HEK293 (cell line): ENCODE measurements around the gene USP21.

Experiments used
- CTCF ChIA-PET: fragments of 350-600 bp; formaldehyde crosslinking; extraction: SDS; loops from one replicate; lab custom pipeline; 2021; ENCODE audit warnings: antibody characterized with exemption; lab: Yijun Ruan, JAX
- POLR2A ChIA-PET: fragments of 300-600 bp; formaldehyde crosslinking; extraction: SDS; loops from one replicate; lab custom pipeline; 2020; ENCODE audit warnings: antibody characterized with exemption, inconsistent platforms; lab: Yijun Ruan, JAX
- H3K27ac ChIP-seq: fragments of 200-500 bp; sonication (Bioruptor generic); 2 replicates; pipeline ENCODE4 v1.5.1; 2014; ENCODE audit warnings: low read depth, low read length, control low read depth, inconsistent platforms; ENCODE audit errors: extremely low read depth
- H3K36me3 ChIP-seq, 2 experiments: fragments of 200-500 bp in 1 of 2; sonication (Bioruptor generic) in 1 of 2; 1 replicate in 1 of 2; 2 replicates in 1 of 2; pipeline ENCODE4 v1.5.1; 2014 to 2017; ENCODE audit warnings: inconsistent platforms in 2 of 2, low read length in 2 of 2; ENCODE audit not compliant: control insufficient read depth in 2 of 2, insufficient read depth in 1 of 2
- H3K4me1 ChIP-seq: fragments of 200-500 bp; sonication (Bioruptor generic); 2 replicates; pipeline ENCODE4 v1.5.1; 2014; ENCODE audit warnings: mild to moderate bottlenecking, low read length, inconsistent platforms; ENCODE audit not compliant: control insufficient read depth, insufficient read depth
- H3K4me3 ChIP-seq: 2 replicates; pipeline ENCODE4 v1.5.1; 2011; ENCODE audit warnings: low read depth, mild to moderate bottlenecking, control low read depth, low read length, moderate library complexity
- H3K9me3 ChIP-seq: fragments of 200-500 bp; sonication (Bioruptor generic); 2 replicates; pipeline ENCODE4 v1.5.1; 2014; ENCODE audit warnings: low read depth, low read length, inconsistent platforms; ENCODE audit not compliant: control insufficient read depth, insufficient read depth
- BCL6B ChIP-seq: fragments of 450-650 bp; formaldehyde crosslinking; IDR thresholded peaks from 2 replicates; pipeline ENCODE4 v1.5.1; 2017; ENCODE audit warnings: missing biosample characterization, missing genetic modification characterization
- GFI1B ChIP-seq: fragments of 450-650 bp; formaldehyde crosslinking; IDR thresholded peaks from 2 replicates; pipeline ENCODE4 v1.5.1; 2016; ENCODE audit warnings: missing biosample characterization, missing genetic modification characterization
- GLI2 ChIP-seq: fragments of 450-650 bp; formaldehyde crosslinking; IDR thresholded peaks from 2 replicates; pipeline ENCODE4; 2017; ENCODE audit warnings: missing biosample characterization, missing genetic modification characterization, low read depth, borderline replicate concordance
- HOXD13 ChIP-seq: sonication (generic); formaldehyde crosslinking; IDR thresholded peaks from 2 replicates; pipeline ENCODE4 v1.8.0; 2022; ENCODE audit warnings: missing genetic modification reagents, borderline replicate concordance
- INSM2 ChIP-seq: fragments of 450-650 bp; formaldehyde crosslinking; IDR thresholded peaks from 2 replicates; pipeline ENCODE4 v1.5.1; 2016; ENCODE audit warnings: missing biosample characterization, missing genetic modification characterization
- KLF17 ChIP-seq: fragments of 450-650 bp; formaldehyde crosslinking; IDR thresholded peaks from 2 replicates; pipeline ENCODE4 v1.5.1; 2016; ENCODE audit warnings: missing biosample characterization, missing genetic modification characterization
- KLF9 ChIP-seq: fragments of 450-650 bp; formaldehyde crosslinking; IDR thresholded peaks from 2 replicates; pipeline ENCODE4 v1.5.1; 2016; ENCODE audit warnings: missing biosample characterization, missing genetic modification characterization, low read depth
- OVOL3 ChIP-seq: fragments of 450-650 bp; formaldehyde crosslinking; IDR thresholded peaks from 2 replicates; pipeline ENCODE4 v1.5.1; 2016; ENCODE audit warnings: missing biosample characterization, missing genetic modification characterization
- PATZ1 ChIP-seq: fragments of 450-650 bp; formaldehyde crosslinking; IDR thresholded peaks from 2 replicates; pipeline ENCODE4 v1.5.1; 2016; ENCODE audit warnings: missing biosample characterization, missing genetic modification characterization
- PBX3 ChIP-seq: sonication (generic); formaldehyde crosslinking; IDR thresholded peaks from 2 replicates; pipeline ENCODE4 v1.8.1; 2022; ENCODE audit warnings: mild to moderate bottlenecking, moderate library complexity, missing genetic modification reagents
- SALL2 ChIP-seq: fragments of 450-650 bp; formaldehyde crosslinking; IDR thresholded peaks from 2 replicates; pipeline ENCODE4 v1.5.0; 2017; ENCODE audit warnings: missing biosample characterization, mild to moderate bottlenecking, missing genetic modification characterization, borderline replicate concordance
- ZBTB8A ChIP-seq: fragments of 450-650 bp; formaldehyde crosslinking; IDR thresholded peaks from 2 replicates; pipeline ENCODE4 v1.5.1; 2016; ENCODE audit warnings: missing biosample characterization, missing genetic modification characterization
- ZFP41 ChIP-seq: fragments of 450-650 bp; formaldehyde crosslinking; IDR thresholded peaks from 2 replicates; pipeline ENCODE4 v1.5.1; 2016; ENCODE audit warnings: missing biosample characterization, missing genetic modification characterization, borderline replicate concordance
- ZNF2 ChIP-seq: fragments of 450-650 bp; formaldehyde crosslinking; IDR thresholded peaks from 2 replicates; pipeline ENCODE4 v1.5.1; 2016; ENCODE audit warnings: missing biosample characterization, missing genetic modification characterization
- ZNF266 ChIP-seq: fragments of 450-650 bp; formaldehyde crosslinking; IDR thresholded peaks from 2 replicates; pipeline ENCODE4 v1.5.1; 2016; ENCODE audit warnings: missing biosample characterization, missing genetic modification characterization, low read depth
- ZNF292 ChIP-seq: fragments of 450-650 bp; formaldehyde crosslinking; IDR thresholded peaks from 2 replicates; pipeline ENCODE4 v1.5.1; 2016; ENCODE audit warnings: low read depth, missing biosample characterization, missing genetic modification characterization, borderline replicate concordance
- ZNF354C ChIP-seq: fragments of 450-650 bp; formaldehyde crosslinking; IDR thresholded peaks from 2 replicates; pipeline ENCODE4 v1.5.1; 2016; ENCODE audit warnings: missing biosample characterization, missing genetic modification characterization, low read depth, borderline replicate concordance
- ZNF366 ChIP-seq: fragments of 450-650 bp; formaldehyde crosslinking; conservative IDR thresholded peaks from 2 replicates; pipeline ENCODE4 v1.5.1; 2016; ENCODE audit warnings: missing biosample characterization, missing genetic modification characterization
- ZNF48 ChIP-seq: fragments of 450-650 bp; formaldehyde crosslinking; IDR thresholded peaks from 2 replicates; pipeline ENCODE4 v1.5.1; 2016; ENCODE audit warnings: missing biosample characterization, missing genetic modification characterization
- ZNF513 ChIP-seq: fragments of 450-650 bp; IDR thresholded peaks from 2 replicates; pipeline ENCODE4 v1.5.1; 2018; ENCODE audit warnings: missing biosample characterization, missing genetic modification characterization
- ZNF514 ChIP-seq: fragments of 450-650 bp; formaldehyde crosslinking; IDR thresholded peaks from 2 replicates; pipeline ENCODE4 v1.5.1; 2016; ENCODE audit warnings: missing biosample characterization, missing genetic modification characterization
- ZNF654 ChIP-seq: fragments of 450-650 bp; formaldehyde crosslinking; IDR thresholded peaks from 2 replicates; pipeline ENCODE4 v1.5.1; 2016; ENCODE audit warnings: low read depth, missing biosample characterization, missing genetic modification characterization
- ZNF747 ChIP-seq: fragments of 450-650 bp; formaldehyde crosslinking; IDR thresholded peaks from 2 replicates; pipeline ENCODE4 v1.5.1; 2016; ENCODE audit warnings: missing biosample characterization, missing genetic modification characterization
- ZNF776 ChIP-seq: fragments of 450-650 bp; formaldehyde crosslinking; IDR thresholded peaks from 2 replicates; pipeline ENCODE4 v1.5.0; 2017; ENCODE audit warnings: missing biosample characterization, missing genetic modification characterization, borderline replicate concordance
- ZNF791 ChIP-seq: fragments of 450-650 bp; formaldehyde crosslinking; IDR thresholded peaks from 2 replicates; pipeline ENCODE4 v1.5.1; 2016; ENCODE audit warnings: missing biosample characterization, missing genetic modification characterization
- ZSCAN18 ChIP-seq: fragments of 450-650 bp; formaldehyde crosslinking; IDR thresholded peaks from 2 replicates; pipeline ENCODE4 v1.5.1; 2016; ENCODE audit warnings: missing biosample characterization, missing genetic modification characterization

The USP21 gene

GRCh38 chr1:161159087-161159912, at the start of gene USP21:
TSS of gene USP21 (plus strand) at chr1:161159500. CDS start at chr1:161160641, 1,141 bp downstream.
- CTCF ChIA-PET: interaction anchor here (0.6 to 1.2 kb wide), 2 partner anchors 21 to 115 kb away, joined by 3 to 5 read pairs; no protein-coding TSS in a partner anchor
- POLR2A ChIA-PET: interaction anchor here (0.6 to 1.3 kb wide), 4 partner anchors 26 to 155 kb away, joined by 3 to 7 read pairs (median 4); partner anchors contain the start of genes DEDD, F11R, SDHC and TOMM40L
- H3K4me3 ChIP-seq: peak within 1 kb of the TSS; percentile 78
- H3K9me3 ChIP-seq: no peaks in the 10 kb centered on the region
- peaks cover 5 to 72% of the 10 kb centered on the region in 2 experiments; a peak in 2 of 3 replicates for H3K36me3 ChIP-seq
- peak within 1 kb of the TSS; percentile 65 for H3K27ac ChIP-seq
- 0 out of 2 replicates have a peak, but pooled peaks cover 4% of the 10 kb centered on the region for H3K4me1 ChIP-seq
- TF ChIP-seq KLF9 (tag by site-specific recombination) (peak; percentile 50; the same call in 1 of the 2 replicates), ZNF791 (tag by site-specific recombination) (no peak), SALL2 (no peak), PBX3 (CRISPR knock-in tag) (peak; percentile 63; the same call in 1 of the 2 replicates), HOXD13 (CRISPR knock-in tag) (no peak), GLI2 (no peak; the same call in 1 of the 2 replicates), KLF17 (tag by site-specific recombination) (no peak; the same call in 1 of the 2 replicates), GFI1B (tag by site-specific recombination) (no peak), PATZ1 (tag by site-specific recombination) (peak; percentile 89), ZSCAN18 (tag by site-specific recombination) (0 out of 2 replicates have a peak, but pooled peaks have one; percentile 12), ZNF776 (no peak), ZNF2 (tag by site-specific recombination) (0 out of 2 replicates have a peak, but pooled peaks have one; percentile 67), ZNF654 (tag by site-specific recombination) (no peak), ZFP41 (tag by site-specific recombination) (no peak), ZNF266 (tag by site-specific recombination) (no peak), BCL6B (tag by site-specific recombination) (no peak), ZNF747 (tag by site-specific recombination) (no peak), ZNF513 (tag by site-specific recombination) (no peak), ZNF354C (tag by site-specific recombination) (no peak), ZNF366 (tag by site-specific recombination) (0 out of 2 replicates have a peak, but pooled peaks have one; percentile 14), INSM2 (tag by site-specific recombination) (no peak), ZNF48 (tag by site-specific recombination) (no peak), ZBTB8A (tag by site-specific recombination) (peak; percentile 34; the same call in 1 of the 2 replicates), ZNF292 (no peak), ZNF514 (no peak), OVOL3 (no peak)
